B cell (primary cell): ENCODE results near the gene KCNH1. TPM values are rescaled to one million over a fixed set of nuclear protein-coding genes. Genes with fewer than 3 reads are reported as not detected.

Source experiments
- ATAC-seq: fragments of 200-7000 bp; cut with Tn5 transposase; one replicate; pipeline ENCODE4 v1.10.0; 2021; ENCODE audit warnings: low read depth, mild to moderate bottlenecking, moderate number of reproducible peaks, moderate library complexity
- CTCF ChIA-PET: fragments of 350-600 bp; sonication (Branson Sonifier 250); formaldehyde crosslinking; loops from one replicate; lab custom pipeline; 2021; ENCODE audit warnings: antibody characterized with exemption, inconsistent platforms; lab: Charles Lee
- POLR2A ChIA-PET: fragments of 350-600 bp; sonication (Branson Sonifier 250); formaldehyde crosslinking; loops from one replicate; lab custom pipeline; 2021; ENCODE audit warnings: antibody characterized with exemption; lab: Charles Lee
- DNase-seq: peaks from one replicate; pipeline ENCODE4 v3.0.0; 2013
- H2AFZ ChIP-seq: 2 replicates; pipeline ENCODE4 v1.6.1; 2012; ENCODE audit warnings: mild to moderate bottlenecking, low read depth, low read length; ENCODE audit not compliant: insufficient read depth, poor library complexity, severe bottlenecking
- H3K27ac ChIP-seq, 2 donors: 1 replicate in 1 of 2; 2 replicates in 1 of 2; pipeline ENCODE4 v1.5.1; 2012 to 2013; ENCODE audit warnings: low read length in 2 of 2, mild to moderate bottlenecking in 2 of 2, moderate library complexity in 1 of 2
- H3K27me3 ChIP-seq, 4 experiments: fragments of 200-600 bp in 1 of 4; sonication (generic) in 1 of 4; replicated peaks in 1 of 4; 1 replicate in 2 of 4; 2 replicates in 2 of 4; pipeline versions ENCODE4 v1.6.1 to v1.7.0; 2013 to 2016; ENCODE audit warnings: low read length in 3 of 4, mild to moderate bottlenecking in 2 of 4, mixed read lengths in 1 of 4, moderate library complexity in 1 of 4; ENCODE audit not compliant: insufficient read depth in 4 of 4, control insufficient read depth in 3 of 4; ENCODE audit errors: control extremely low read depth in 1 of 4
- H3K36me3 ChIP-seq, 2 experiments: replicated peaks in 1 of 2; 1 replicate in 1 of 2; 2 replicates in 1 of 2; pipeline versions ENCODE4 v1.6.1 to v1.7.1; 2013; ENCODE audit warnings: low read length in 1 of 2; ENCODE audit not compliant: insufficient read depth in 2 of 2, control insufficient read depth in 1 of 2; ENCODE audit errors: control extremely low read depth in 1 of 2, extremely low read depth in 1 of 2
- H3K4me1 ChIP-seq, 2 donors: fragments of 200-600 bp in 1 of 2; sonication (generic) in 1 of 2; 1 replicate in 1 of 2; 2 replicates in 1 of 2; pipeline versions ENCODE4 v1.5.1 to v1.6.1; 2013 to 2017; ENCODE audit warnings: low read length in 2 of 2; ENCODE audit not compliant: control insufficient read depth in 2 of 2, insufficient read depth in 2 of 2
- H3K4me2 ChIP-seq: replicated peaks from 2 replicates; pipeline ENCODE3; 2012; ENCODE audit warnings: mild to moderate bottlenecking, low read depth, low read length; ENCODE audit not compliant: poor library complexity, severe bottlenecking
- H3K4me3 ChIP-seq, 5 experiments: fragments of 200-600 bp in 1 of 5; sonication (generic) in 1 of 5; 1 replicate in 3 of 5; 2 replicates in 2 of 5; pipeline versions ENCODE4 v1.5.1 to v1.7.0; 2011 to 2016; ENCODE audit warnings: low read length in 4 of 5, mild to moderate bottlenecking in 4 of 5, low read depth in 2 of 5, control low read depth in 1 of 5, moderate library complexity in 1 of 5; ENCODE audit not compliant: insufficient read depth in 1 of 5; ENCODE audit errors: control extremely low read depth in 1 of 5, extremely low read depth in 1 of 5
- H3K79me2 ChIP-seq: fragments of 200-600 bp; sonication (generic); one replicate; pipeline ENCODE4 v1.6.0; 2016; ENCODE audit warnings: low read length; ENCODE audit not compliant: control insufficient read depth, insufficient read depth
- H3K9ac ChIP-seq: fragments of 200-600 bp; sonication (generic); 2 replicates; pipeline ENCODE4 v1.6.1; 2017; ENCODE audit warnings: mild to moderate bottlenecking, low read length, moderate library complexity
- H3K9me3 ChIP-seq, 3 donors: one replicate each; pipeline versions ENCODE4 v1.6.1 to v1.7.1; 2013; ENCODE audit warnings: low read length in 2 of 3; ENCODE audit not compliant: control insufficient read depth in 2 of 3, insufficient read depth in 1 of 3; ENCODE audit errors: control extremely low read depth in 1 of 3
- H4K20me1 ChIP-seq: 2 replicates; pipeline ENCODE4 v1.6.0; 2012; ENCODE audit warnings: mild to moderate bottlenecking, low read length; ENCODE audit not compliant: insufficient read depth, control insufficient read depth, poor library complexity, severe bottlenecking
- H3K27ac Mint-ChIP-seq: one replicate; pipeline ENCODE4 v1.8.0; 2021; ENCODE audit warnings: mixed read lengths
- H3K27me3 Mint-ChIP-seq: one replicate; pipeline ENCODE4 v1.8.0; 2021; ENCODE audit warnings: mixed read lengths
- H3K4me1 Mint-ChIP-seq: one replicate; pipeline ENCODE4 v1.8.0; 2021; ENCODE audit warnings: mixed read lengths
- H3K4me3 Mint-ChIP-seq: one replicate; pipeline ENCODE4 v1.8.0; 2021; ENCODE audit warnings: mixed read lengths
- H3K9me3 Mint-ChIP-seq: one replicate; pipeline ENCODE4 v1.8.0; 2022; ENCODE audit warnings: mixed read lengths; ENCODE audit not compliant: insufficient read depth
- CTCF ChIP-seq: fragments of 200-600 bp; IDR thresholded peaks from one replicate; pipeline ENCODE4 v1.8.0; 2022; ENCODE audit warnings: antibody characterized with exemption, mild to moderate bottlenecking
- EZH2 ChIP-seq: IDR thresholded peaks from 2 replicates; pipeline ENCODE4 v1.6.1; 2012; ENCODE audit warnings: borderline replicate concordance, low read depth, mild to moderate bottlenecking, moderate library complexity, low read length; ENCODE audit not compliant: insufficient read depth, poor library complexity, severe bottlenecking
- WGBS: methylation state at CpG from one replicate; pipeline ENCODE4 v1.1.5; 2013; ENCODE audit warnings: missing lambda C conversion rate; ENCODE audit not compliant: insufficient coverage; 5-methylcytosine and 5-hydroxymethylcytosine counted together
- intact Hi-C: fragments of 100-400 bp; cut with micrococcal nuclease; formaldehyde crosslinking; loops from one replicate; pipeline ENCODE4 v1.10.0; 2022
- polyA plus RNA-seq: library from polyadenylated mRNA; depleted of rRNA; stranded (reverse); fragments of >200 nt; gene quantifications from 2 replicates; pipeline ENCODE4 v1.2.3, GENCODE V29; 2012
- total RNA-seq, 2 donors: library from RNA; stranded (reverse); fragments of 120-200 nt in 1 of 2; gene quantifications; 1 replicate in 1 of 2; 2 replicates in 1 of 2; pipeline versions ENCODE4 v1.2.3 to v1.2.4, GENCODE V29; 2013 to 2022

KCNH1 gene
- total and polyA plus RNA-seq, 2 donors (not counting 1 experiment from before 2014, with no cell fraction given) = not detected

GRCh38 chr1:210981490-210981889, 152.5 kb downstream of the KCNH1 start:
- Histone ChIP-seq H3K4me3 (no peak overlapping the region), H3K9ac (no peak overlapping the region), H3K4me1 (no peaks in the 10 kb centered on the region), H3K9me3 (peaks cover 0 to 4% (median 0%) of the 10 kb centered on the region in 3 donors), H3K79me2 (no peaks in the 10 kb centered on the region), H3K36me3 (no peaks in the 10 kb centered on the region), H4K20me1 (no peaks in the 10 kb centered on the region), H3K27me3 (no peaks in the 10 kb centered on the region), H3K4me2 (no peak overlapping the region), H2AFZ (no peak overlapping the region), H3K27ac (no peak overlapping the region)
- intact Hi-C loops = no loop called here
- Mint-ChIP-seq H3K4me3 (no peak overlapping the region), H3K4me1 (no peaks in the 10 kb centered on the region), H3K27ac (no peak overlapping the region), H3K9me3 (peaks cover 4% of the 10 kb centered on the region), H3K27me3 (peaks cover 4% of the 10 kb centered on the region)
- CTCF ChIA-PET = no interaction called here
- DNase-seq (no peak), ATAC-seq (no peak)
- TF ChIP-seq EZH2 (no peak), CTCF (no peak)
- POLR2A ChIA-PET = no interaction called here
- no CpG with 5 or more reads among the region's 1 CpG for WGBS

- ChIA-PET POLR2A (no interaction called here), CTCF (no interaction called here)
- H3K4me2 ChIP-seq = no peak overlapping the region
- peaks cover 4% of the 10 kb centered on the region for H3K27me3 Mint-ChIP-seq
- no peak for DNase-seq
- no peaks in the 10 kb centered on the region for H3K27me3 ChIP-seq
- H3K4me1 ChIP-seq = no peaks in the 10 kb centered on the region
- H3K36me3 ChIP-seq = no peaks in the 10 kb centered on the region
- no peak overlapping the region for H3K4me3 Mint-ChIP-seq
- peaks cover 4% of the 10 kb centered on the region for H3K9me3 Mint-ChIP-seq
- no peak for ATAC-seq
- TF ChIP-seq CTCF = no peak
- TF ChIP-seq EZH2 = no peak
- H3K9me3 ChIP-seq = peaks cover 0 to 4% (median 0%) of the 10 kb centered on the region in 3 donors
- no peaks in the 10 kb centered on the region for H4K20me1 ChIP-seq
- intact Hi-C loops = no loop called here
- H3K27ac Mint-ChIP-seq = no peak overlapping the region
- no peak overlapping the region for H3K27ac ChIP-seq
- no peaks in the 10 kb centered on the region for H3K79me2 ChIP-seq
- no peaks in the 10 kb centered on the region for H3K4me1 Mint-ChIP-seq
- no peak overlapping the region for H3K4me3 ChIP-seq
- no peak overlapping the region for H3K9ac ChIP-seq
- no peak overlapping the region for H2AFZ ChIP-seq
Observed at GRCh38 chr1:210980082-210980481, 153.9 kb downstream of the KCNH1 start.
